Effector memory CD4-positive, alpha-beta T cell (primary cell): ENCODE data around the gene PHLDA3.

ENCODE experiments used
- DNase-seq, 3 donors: peaks; one replicate each; pipeline ENCODE4 v3.0.0-alpha.2; 2020
- H3K27ac ChIP-seq: 2 replicates; pipeline ENCODE4 v1.7.0; 2013; ENCODE audit warnings: mild to moderate bottlenecking, low read length, moderate library complexity; ENCODE audit not compliant: insufficient read depth, poor library complexity, severe bottlenecking
- H3K27me3 ChIP-seq: replicated peaks from 2 replicates; pipeline ENCODE4 v1.7.0; 2013; ENCODE audit warnings: mild to moderate bottlenecking, low read length; ENCODE audit not compliant: insufficient read depth, control insufficient read depth, poor library complexity, severe bottlenecking
- H3K36me3 ChIP-seq: 2 replicates; pipeline ENCODE4 v1.7.0; 2013; ENCODE audit warnings: mild to moderate bottlenecking, low read length, moderate library complexity; ENCODE audit not compliant: control insufficient read depth, insufficient read depth
- H3K4me1 ChIP-seq: 2 replicates; pipeline ENCODE4 v1.7.0; 2013; ENCODE audit warnings: low read length, mild to moderate bottlenecking; ENCODE audit not compliant: control insufficient read depth, insufficient read depth, poor library complexity, severe bottlenecking
- H3K4me3 ChIP-seq: 2 replicates; pipeline ENCODE4 v1.7.0; 2013; ENCODE audit warnings: low read length, low read depth, mild to moderate bottlenecking; ENCODE audit not compliant: insufficient read depth, poor library complexity, severe bottlenecking
- H3K9me3 ChIP-seq: 2 replicates; pipeline ENCODE4 v1.7.0; 2013; ENCODE audit warnings: mild to moderate bottlenecking, low read length, moderate library complexity; ENCODE audit not compliant: control insufficient read depth

The PHLDA3 gene

GRCh38 chr1:201487742-201488141, 18.8 kb upstream of the PHLDA3 start:
- no peaks in the 10 kb centered on the region for H3K27me3 ChIP-seq
- no peak for DNase-seq
- H3K4me3 ChIP-seq: no peak overlapping the region
- H3K4me1 ChIP-seq: no peaks in the 10 kb centered on the region
- H3K27ac ChIP-seq: no peak overlapping the region
- H3K9me3 ChIP-seq: no peaks in the 10 kb centered on the region
- H3K36me3 ChIP-seq: peaks cover 55% of the 10 kb centered on the region

DNA sequence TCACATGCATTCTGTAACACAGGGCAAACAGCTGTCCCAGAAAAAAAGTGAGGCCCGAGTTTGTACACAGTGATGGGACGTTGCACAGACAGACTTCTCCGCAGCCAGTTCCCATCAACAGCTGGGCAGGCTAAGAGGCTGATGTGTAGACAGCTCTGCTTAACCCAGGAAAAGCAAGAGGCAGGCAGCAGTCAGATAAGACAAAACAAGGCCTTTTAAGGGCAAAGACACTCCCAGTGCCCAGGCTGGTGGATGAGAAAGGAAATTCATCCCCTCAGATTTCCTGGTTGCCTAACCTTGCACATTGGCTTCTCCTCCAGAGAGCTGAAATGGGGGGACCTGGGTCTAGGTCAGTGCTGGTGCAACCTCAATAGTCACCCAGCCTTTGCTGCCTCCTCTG, 17.2 kb upstream of the PHLDA3 start:
- H3K27ac ChIP-seq: no peak overlapping the region

DNA sequence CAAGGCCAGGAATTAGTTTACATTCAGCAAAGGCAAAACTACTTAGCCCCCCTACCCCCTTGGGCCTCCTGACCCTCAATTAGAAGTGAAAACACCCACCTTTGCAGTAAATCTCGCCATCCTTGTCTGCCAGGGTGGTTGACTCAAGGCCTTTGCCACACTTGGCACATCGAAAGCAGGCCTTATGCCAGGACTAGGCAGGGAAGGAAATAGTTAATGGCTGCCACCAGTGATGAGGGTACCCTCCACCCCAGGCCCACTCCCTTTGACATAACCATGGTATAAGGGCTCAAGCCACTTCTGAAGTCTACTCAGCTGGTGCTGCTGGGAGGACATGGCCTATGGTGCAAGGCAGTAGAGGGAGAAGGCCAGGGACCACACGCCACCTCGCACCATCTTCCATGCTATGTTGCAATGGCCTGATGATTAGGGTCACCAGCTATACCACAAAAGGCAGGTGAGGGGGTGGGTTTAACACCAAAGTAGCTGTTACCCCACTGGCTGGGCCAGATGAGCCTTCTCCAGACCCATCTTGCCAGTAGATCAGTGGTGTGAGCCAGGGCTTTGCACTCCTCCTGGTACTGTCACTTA, 16.3 kb upstream of the PHLDA3 start:
- H3K4me1 ChIP-seq: peaks cover 19% of the 10 kb centered on the region
- peaks cover 4% of the 10 kb centered on the region for H3K27me3 ChIP-seq
- no peak for DNase-seq
- peaks cover 44% of the 10 kb centered on the region for H3K36me3 ChIP-seq
- no peaks in the 10 kb centered on the region for H3K9me3 ChIP-seq
- H3K27ac ChIP-seq: no peak overlapping the region
- H3K4me3 ChIP-seq: no peak overlapping the region

More for the DNA sequence above, 17.2 kb upstream of the PHLDA3 start:
- H3K4me1 ChIP-seq: peaks cover 10% of the 10 kb centered on the region
- H3K4me3 ChIP-seq: no peak overlapping the region
- no peak for DNase-seq
- H3K36me3 ChIP-seq: peaks cover 51% of the 10 kb centered on the region
- H3K9me3 ChIP-seq: no peaks in the 10 kb centered on the region
- peaks cover 4% of the 10 kb centered on the region for H3K27me3 ChIP-seq

DNA sequence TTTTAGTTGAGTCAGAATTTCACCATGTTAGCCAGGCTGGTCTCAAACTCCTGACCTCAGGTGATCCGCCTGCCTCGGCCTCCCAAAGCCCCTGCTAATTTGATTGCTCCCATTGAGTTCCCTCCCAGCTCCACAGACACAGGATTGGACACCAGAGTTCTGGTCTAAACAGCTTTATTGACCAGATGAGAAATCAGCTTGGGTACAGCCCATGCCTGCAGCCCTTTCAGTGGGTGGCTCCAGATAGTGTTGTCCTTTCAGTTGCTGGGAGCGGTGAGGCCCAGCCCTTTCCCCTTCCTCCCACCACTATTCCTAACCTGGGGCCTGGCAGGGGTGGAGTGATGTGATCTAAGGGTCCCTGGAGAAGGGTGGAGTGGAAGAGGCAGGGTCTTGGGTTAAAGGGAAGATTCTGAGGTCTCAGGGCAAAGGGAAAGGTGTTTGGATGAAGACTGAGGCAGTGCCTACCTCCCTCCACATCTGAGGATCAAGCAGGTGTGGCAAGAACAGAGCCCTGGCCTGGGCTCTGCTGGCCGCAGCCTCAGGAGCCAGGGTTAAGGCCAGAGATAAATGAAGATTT, 14.5 kb upstream of the PHLDA3 start:
- H3K9me3 ChIP-seq: no peaks in the 10 kb centered on the region
- H3K36me3 ChIP-seq: peaks cover 27% of the 10 kb centered on the region
- H3K27ac ChIP-seq: no peak overlapping the region

DNA sequence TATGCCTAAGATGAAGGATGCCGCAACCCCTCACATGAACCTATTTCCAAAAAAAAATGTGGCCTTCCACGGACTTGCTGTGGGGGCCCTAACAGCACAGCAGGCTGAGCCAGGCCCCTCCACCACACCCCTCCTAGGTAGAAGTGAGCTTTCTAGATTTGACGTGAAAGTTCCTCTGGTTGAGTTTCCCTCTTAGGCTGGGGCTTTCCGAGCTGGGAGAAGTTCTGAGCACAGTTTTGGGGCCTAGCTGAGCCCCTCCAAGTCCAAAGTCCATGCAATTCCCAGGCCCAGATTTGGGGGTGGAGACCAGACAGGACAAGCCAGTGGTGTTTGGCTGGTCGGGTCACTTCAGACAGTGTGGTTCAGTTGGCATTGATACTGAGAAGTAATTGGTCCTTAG, 13.8 kb upstream of the PHLDA3 start:
- DNase-seq: no peak
- H3K27ac ChIP-seq: no peak overlapping the region
- peaks cover 20% of the 10 kb centered on the region for H3K36me3 ChIP-seq
- peaks cover 4% of the 10 kb centered on the region for H3K27me3 ChIP-seq
- H3K9me3 ChIP-seq: no peaks in the 10 kb centered on the region
- no peak overlapping the region for H3K4me3 ChIP-seq
- H3K4me1 ChIP-seq: peaks cover 19% of the 10 kb centered on the region

More for the DNA sequence above, 14.5 kb upstream of the PHLDA3 start:
- H3K27me3 ChIP-seq: peaks cover 4% of the 10 kb centered on the region
- H3K4me3 ChIP-seq: no peak overlapping the region
- peaks cover 19% of the 10 kb centered on the region for H3K4me1 ChIP-seq
- DNase-seq: no peak

DNA sequence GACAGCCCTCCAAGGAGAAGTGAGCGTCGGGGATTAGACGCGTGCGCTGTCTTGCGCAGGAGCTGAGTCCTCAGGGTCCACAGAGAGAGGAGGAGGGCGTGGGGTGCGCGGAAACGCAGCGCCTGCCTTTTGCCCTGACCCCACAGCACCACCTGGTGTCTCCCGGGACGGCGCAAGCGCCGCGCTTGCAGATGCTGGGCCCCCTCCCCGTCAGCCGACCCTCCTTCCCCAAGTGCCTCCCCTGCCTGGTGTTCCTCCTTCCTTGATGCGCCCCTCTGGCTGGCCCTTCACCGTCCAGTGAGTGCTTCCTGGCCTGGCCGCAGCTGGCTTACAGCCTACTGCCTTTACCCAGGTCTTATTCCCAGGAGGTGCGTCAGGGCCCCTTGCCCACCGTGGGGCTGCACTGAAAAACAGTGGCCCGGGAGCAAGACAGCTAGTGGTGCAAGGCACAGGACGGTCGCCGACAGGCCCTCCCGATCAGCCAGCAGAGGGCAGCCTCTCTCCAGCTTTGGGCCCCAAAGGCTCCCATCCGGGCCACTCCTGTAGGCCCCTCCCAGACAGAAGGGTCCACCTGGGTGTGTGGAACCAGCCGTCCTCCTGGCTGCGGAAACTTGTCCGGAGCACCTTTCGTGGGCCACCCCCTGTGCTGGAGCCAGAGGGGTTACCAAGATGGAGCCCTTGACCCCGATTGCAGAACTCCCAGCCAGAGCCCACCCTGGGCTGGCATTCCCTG, 12.9 kb upstream of the PHLDA3 start:
- Histone ChIP-seq H3K4me3 (peak overlapping the region; percentile 36), H3K27ac (no peak overlapping the region), H3K9me3 (no peaks in the 10 kb centered on the region), H3K4me1 (peaks cover 19% of the 10 kb centered on the region), H3K27me3 (peaks cover 4% of the 10 kb centered on the region), H3K36me3 (peaks cover 12% of the 10 kb centered on the region)
- peak; percentile 55 to 70 (median 60) for DNase-seq

DNA sequence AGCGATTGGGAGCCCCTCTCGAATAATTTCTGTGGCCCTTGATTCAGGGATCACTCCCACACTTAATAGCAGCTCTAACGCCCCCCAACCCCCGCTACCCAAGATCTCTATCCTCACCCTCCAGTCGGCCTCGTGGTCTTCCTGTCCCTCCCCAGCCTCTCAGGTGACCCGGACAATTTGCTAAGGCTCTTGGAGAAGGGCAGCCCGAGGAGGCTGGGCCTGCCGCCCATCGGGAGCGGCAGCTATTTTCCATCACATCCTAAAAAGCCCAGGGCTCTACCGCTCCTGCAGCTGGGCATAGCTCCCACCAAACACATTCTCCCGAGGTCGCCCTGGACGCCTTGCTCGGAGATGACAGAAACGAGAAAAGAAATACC, 12.0 kb upstream of the PHLDA3 start:
- peak overlapping the region; percentile 36 for H3K4me3 ChIP-seq
- no peak for DNase-seq
- H3K27ac ChIP-seq: no peak overlapping the region
- H3K4me1 ChIP-seq: peaks cover 19% of the 10 kb centered on the region
- no peaks in the 10 kb centered on the region for H3K9me3 ChIP-seq
- H3K27me3 ChIP-seq: peaks cover 4% of the 10 kb centered on the region
- peaks cover 7% of the 10 kb centered on the region for H3K36me3 ChIP-seq

DNA sequence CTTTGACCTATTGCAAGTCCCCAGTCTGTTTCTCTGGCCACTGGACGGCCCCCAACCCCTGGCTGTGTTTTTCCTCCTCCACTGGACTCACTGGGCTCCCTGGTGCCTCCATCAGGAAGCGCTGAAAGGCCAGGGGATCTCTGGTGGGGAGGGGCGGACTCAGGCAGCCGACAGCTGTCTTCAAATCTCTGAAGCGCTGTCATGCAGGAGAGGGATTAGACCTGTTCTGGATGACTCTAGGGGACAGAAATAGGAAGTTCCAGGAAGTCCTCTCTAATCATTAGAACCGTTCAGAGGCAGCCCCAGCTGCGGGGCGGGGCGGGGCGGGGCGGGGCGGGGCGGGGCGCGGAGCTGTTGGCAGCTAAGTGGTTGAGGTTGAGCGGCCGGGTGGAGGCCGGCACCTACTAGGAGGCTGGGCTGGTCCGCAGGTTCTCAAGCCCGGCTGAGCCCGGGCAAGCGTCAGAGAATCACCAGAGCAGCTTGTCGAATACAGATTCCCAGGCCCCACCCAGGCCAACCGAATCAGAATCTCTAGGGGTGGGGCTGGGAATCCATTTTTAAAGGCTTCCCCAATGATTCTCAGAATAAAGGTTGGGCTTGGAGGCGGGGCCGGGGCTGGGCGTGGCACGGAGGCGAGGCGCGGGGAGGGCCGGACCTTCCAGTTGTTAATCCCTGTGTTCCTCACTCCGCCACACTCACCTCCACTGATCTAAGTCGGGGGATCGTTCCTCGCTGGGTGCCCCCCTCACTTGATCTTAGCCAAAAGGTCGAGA, 11.4 kb upstream of the PHLDA3 start:
- DNase-seq: peak; percentile 11 to 57 (median 45)
- Histone ChIP-seq H3K36me3 (peaks cover 4% of the 10 kb centered on the region), H3K4me3 (peak overlapping the region; percentile 36), H3K9me3 (no peaks in the 10 kb centered on the region), H3K4me1 (peaks cover 19% of the 10 kb centered on the region), H3K27me3 (peaks cover 4% of the 10 kb centered on the region), H3K27ac (no peak overlapping the region)

DNA sequence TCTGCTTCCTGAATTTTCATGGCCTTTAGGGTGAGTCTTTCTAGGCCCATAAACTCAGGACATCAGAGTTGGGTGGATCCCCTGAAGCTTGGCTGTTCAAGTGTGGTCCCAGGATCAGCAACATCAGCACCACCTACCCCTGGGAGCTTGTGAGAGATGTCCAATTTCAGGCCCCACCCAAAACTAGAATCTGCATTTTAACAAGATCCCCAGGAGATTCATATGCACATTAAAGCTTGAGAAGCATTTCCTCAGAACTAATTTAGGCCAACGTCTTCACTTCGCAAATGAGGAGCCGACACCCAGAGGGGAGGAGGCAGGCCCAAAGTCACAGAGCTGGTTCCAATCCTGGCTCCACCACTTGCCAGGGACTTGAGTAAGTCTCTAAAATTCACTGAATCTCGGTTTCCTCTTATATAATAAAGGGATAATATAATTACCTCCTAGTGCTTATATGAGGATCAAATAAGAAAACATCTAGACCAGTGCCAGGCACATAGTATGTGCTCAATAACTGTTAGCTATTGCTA, 10.3 kb upstream of the PHLDA3 start:
- no peak overlapping the region for H3K4me3 ChIP-seq
- no peak for DNase-seq
- H3K4me1 ChIP-seq: peaks cover 19% of the 10 kb centered on the region

More for the DNA sequence above, 10.3 kb upstream of the PHLDA3 start:
- no peaks in the 10 kb centered on the region for H3K36me3 ChIP-seq
- no peaks in the 10 kb centered on the region for H3K9me3 ChIP-seq
- peaks cover 4% of the 10 kb centered on the region for H3K27me3 ChIP-seq
- H3K27ac ChIP-seq: no peak overlapping the region
